ENCODE results near the gene GNAS-AS1.

GNAS-AS1 gene

GRCh38 chr20:58855506-58856389 lies 5.0 kb upstream of the GNAS-AS1 start:
- no peak for DNase-seq

- no peak for DNase-seq
Observed at GRCh38 chr20:58854638-58855471, 4.2 kb upstream of the GNAS-AS1 start.

DNA sequence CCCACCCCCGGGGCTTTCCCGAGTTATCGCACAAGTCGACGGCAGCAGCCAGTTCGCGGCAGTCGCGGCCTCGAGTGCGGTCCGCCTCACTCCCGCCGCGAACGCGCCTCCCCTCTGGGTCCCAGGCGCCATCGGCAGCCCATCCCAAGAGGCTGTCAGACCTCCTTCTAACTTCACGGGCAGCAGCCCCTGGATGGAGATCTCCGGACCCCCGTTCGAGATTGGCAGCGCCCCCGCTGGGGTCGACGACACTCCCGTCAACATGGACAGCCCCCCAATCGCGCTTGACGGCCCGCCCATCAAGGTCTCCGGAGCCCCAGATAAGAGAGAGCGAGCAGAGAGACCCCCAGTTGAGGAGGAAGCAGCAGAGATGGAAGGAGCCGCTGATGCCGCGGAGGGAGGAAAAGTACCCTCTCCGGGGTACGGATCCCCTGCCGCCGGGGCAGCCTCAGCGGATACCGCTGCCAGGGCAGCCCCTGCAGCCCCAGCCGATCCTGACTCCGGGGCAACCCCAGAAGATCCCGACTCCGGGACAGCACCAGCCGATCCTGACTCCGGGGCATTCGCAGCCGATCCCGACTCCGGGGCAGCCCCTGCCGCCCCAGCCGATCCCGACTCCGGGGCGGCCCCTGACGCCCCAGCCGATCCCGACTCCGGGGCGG lies 3.4 kb upstream of the GNAS-AS1 start:
- no peak for DNase-seq

DNA sequence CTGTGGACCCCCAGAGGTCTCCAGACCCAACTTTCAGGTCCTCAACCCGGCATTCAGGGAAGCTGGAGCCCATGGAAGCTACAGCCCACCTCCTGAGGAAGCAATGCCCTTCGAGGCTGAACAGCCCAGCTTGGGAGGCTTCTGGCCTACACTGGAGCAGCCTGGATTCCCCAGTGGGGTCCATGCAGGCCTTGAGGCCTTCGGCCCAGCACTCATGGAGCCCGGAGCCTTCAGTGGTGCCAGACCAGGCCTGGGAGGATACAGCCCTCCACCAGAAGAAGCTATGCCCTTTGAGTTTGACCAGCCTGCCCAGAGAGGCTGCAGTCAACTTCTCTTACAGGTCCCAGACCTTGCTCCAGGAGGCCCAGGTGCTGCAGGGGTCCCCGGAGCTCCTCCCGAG lies 2.8 kb upstream of the GNAS-AS1 start:
- DNase-seq: no peak

- no peak for DNase-seq
Observed at GRCh38 chr20:58852543-58853271, 2.0 kb upstream of the GNAS-AS1 start, which contains the start of gene GNAS. GNAS (plus strand) TSS chr20:58852716.

DNA sequence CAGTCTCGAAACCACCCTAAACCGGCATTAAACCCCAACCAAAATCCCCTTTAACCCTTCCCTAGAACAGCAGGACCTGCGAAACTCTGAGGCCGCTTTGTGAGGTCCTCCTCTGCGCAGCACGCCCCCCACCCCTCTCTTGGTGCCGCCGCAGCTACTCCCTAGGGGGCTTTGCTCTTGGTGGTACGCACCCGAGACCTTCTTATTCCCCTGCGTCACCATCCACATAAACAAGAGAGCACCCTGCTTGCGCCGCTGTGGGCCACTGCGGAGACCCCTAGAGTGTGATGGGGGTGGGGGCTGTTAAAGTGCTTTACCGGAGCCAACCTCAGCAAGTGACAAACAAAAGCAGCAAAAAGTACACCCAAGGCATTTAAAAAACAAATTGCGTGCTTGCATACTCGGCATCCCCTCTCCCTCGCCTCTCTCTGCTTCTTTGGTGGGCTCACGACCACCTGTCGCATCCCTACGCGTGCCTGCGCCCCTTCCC lies 1.3 kb upstream of the GNAS-AS1 start:
- no peak for DNase-seq

DNA sequence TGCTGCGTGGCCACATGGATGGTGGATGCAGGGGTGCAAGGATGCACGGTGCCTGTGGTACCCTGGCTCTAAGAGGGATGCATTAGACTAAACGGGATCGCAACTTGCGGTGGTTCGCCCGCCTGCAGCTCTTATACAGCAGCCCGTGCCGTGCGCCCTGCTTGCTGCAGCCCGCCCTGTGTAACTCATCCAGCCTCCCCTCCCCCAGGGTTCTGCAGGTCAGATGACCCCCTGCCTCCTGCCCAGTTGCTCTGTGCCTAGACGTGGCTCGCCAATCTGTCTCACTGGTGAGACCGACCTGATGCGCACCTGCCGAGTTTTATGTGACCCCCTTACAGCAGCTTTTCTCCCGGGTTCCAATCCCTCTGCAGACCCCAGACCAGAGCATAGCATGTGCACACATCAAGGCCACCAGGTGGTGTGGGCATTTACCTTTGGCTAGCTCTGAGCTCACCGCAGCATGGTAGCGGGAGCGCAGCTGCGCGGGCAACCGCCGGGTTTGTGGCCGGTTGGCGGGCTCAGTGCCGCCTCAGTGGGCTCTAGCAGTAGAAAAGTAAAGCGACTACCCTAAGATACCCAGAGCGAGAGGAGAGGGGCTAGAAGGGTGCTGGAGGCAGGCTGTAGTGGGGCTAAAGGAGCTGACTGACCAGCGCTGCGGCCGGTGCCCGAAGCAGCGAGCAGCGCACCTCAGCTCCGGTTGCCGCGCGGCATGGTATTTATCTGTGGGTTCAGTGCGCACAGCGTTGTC lies 693 bp upstream of the GNAS-AS1 start:
- DNase-seq: no peak

- DNase-seq: no peak
Observed at GRCh38 chr20:58847463-58847862, 3.2 kb downstream of the GNAS-AS1 start.

- DNase-seq: no peak
Observed at GRCh38 chr20:58845706-58846105, 5.0 kb downstream of the GNAS-AS1 start.

DNA sequence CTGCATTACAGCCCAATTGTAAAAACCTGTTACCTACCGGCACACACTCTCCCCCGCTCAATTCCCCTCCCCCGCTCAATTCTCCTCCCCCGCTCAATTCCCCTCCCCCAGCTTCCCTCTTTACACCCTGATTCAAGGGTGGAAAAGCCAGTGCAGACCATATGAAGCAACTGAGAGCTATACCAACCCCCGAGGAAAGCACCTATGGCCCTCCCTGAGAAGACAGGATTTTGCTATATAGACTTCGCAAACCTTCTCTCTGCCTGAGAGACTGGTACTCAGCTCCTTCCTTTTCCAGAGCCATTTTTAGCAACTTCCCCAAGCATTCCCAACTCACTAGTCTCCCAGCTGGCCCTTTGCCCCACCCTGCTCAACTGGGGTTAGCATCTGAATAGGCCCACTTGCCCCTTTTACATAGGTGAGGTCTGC lies 7.6 kb downstream of the GNAS-AS1 start:
- no peak for DNase-seq

DNA sequence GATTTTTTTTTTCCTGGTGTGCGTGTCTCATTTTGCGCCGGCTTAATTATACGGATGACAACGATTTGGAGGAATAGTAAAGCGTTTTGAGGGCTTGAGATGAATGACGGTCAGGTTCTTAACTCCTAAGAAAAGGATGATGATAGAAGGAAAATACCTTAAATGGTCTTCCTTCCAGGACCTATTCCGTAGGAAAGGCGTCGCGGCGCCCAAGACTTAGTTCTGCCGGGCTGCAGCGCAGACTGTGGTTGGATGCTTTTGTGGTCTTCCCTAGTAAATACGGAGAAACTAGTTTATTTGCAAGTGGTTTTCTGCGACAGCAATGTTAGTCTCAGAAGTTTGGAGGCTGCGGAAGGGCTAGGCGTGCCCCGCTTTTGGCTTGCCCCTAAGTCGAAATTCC lies 8.4 kb downstream of the GNAS-AS1 start:
- no peak for DNase-seq

GRCh38 chr20:58841539-58842264 lies 9.0 kb downstream of the GNAS-AS1 start:
- no peak for DNase-seq

DNA sequence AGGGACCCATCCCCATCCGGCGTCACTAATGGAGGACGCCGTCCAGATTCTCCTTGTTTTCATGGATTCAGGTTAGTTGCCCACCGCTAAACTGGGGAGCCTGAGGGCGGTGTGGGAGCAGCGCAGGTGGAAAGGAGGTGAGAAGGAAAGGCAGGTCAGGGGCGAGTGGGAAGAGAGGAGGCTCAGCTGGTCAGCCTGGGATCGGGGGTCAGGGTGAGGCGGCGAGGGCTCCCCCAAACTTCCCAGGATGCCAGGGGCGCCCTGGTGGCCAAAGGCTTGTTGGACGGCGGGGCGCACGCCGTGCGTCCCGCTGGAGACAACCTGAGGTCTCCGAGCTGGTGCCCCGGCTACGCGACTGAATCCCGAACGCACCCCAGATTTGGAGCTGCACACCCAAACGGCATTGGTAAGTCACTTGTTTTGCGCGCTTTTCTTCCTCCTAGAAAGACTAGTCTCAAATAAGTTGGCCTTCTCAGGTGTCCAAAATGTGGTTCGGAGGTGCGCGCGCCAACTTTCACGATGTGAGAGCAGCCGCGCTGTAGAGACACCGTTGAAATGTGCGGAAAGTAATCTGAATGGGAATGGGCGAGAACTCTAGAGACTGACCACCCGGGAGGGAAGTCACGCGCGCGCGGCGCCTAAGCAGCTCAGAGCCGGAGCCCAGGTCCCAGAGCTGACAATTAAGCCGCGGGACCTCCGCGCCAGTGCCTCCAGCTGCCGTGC lies 9.7 kb downstream of the GNAS-AS1 start:
- no peak for DNase-seq

DNA sequence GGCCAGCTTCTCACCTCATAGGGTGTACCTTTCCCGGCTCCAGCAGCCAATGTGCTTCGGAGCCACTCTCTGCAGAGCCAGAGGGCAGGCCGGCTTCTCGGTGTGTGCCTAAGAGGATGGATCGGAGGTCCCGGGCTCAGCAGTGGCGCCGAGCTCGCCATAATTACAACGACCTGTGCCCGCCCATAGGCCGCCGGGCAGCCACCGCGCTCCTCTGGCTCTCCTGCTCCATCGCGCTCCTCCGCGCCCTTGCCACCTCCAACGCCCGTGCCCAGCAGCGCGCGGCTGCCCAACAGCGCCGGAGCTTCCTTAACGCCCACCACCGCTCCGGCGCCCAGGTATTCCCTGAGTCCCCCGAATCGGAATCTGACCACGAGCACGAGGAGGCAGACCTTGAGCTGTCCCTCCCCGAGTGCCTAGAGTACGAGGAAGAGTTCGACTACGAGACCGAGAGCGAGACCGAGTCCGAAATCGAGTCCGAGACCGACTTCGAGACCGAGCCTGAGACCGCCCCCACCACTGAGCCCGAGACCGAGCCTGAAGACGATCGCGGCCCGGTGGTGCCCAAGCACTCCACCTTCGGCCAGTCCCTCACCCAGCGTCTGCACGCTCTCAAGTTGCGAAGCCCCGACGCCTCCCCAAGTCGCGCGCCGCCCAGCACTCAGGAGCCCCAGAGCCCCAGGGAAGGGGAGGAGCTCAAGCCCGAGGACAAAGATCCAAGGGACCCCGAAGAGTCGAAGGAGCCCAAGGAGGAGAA lies 10.5 kb downstream of the GNAS-AS1 start:
- no peak for DNase-seq

DNA sequence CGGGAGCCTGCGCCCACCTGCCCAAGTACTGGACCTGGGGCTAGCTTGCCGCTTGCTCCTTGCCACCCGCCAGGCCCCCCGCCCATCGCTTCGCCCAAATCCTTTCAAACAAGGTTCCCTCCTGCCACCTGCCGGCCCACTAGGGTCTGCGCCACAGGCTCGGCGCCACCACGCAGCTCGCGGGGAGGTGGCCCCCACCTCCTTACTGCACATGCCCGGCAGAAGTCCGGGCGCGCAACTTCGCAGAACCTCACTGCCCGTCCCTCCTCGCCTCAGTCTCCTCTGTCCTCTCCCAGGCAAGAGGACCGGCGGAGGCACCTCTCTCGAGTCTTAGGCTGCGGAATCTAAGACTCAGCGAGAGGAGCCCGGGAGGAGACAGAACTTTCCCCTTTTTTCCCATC lies 11.2 kb downstream of the GNAS-AS1 start:
- peak; percentile 31 for DNase-seq

GRCh38 chr20:58838174-58838573 lies 12.5 kb downstream of the GNAS-AS1 start:
- no peak for DNase-seq

DNA sequence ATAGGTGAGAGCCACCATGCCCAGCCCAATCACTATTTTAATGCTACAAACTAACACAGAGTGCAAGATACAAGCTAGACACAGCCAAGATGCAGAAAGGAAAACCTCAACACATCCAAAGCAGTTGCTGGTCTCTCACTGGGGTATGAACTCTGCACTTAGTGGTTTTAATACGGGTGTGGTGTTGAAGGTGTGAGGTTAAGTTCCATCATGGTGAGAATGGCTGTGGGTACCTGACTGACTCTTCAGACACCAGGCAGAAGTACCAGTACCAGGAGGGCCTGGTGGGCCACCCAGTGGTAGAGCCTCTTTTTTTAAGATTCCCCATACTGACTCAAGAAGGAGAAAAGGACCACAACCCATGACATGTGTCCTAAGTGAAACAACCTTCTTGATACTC lies 13.0 kb downstream of the GNAS-AS1 start:
- no peak for DNase-seq

DNA sequence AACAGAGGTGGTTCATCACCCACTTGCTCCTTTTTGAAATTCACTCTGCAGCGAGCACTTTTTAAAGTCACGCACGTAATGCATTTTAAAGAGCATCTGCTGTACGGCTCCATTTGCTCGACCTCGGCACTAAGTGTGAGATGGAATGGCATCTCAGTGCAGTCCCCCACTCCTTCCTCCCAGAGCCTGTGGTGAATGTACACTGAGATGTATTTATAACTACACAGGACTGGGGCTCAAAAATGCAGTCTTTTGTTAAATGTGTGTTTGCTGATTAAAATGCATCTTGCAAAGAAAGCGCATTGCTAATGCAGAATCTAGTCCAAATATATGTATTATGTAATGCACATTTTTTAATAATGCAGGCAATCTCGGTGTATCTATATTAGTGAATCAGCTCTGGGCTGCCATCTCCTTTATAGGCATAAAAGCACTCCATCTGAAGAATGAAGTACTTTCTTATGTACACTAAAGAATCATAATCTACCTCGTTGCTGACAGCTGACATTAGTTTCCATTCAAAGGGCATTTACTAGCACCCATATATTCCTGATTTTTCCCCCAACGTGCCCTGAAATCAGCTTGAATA lies 14.0 kb downstream of the GNAS-AS1 start:
- DNase-seq: no peak

GRCh38 chr20:58835231-58835630 lies 15.5 kb downstream of the GNAS-AS1 start:
- DNase-seq: no peak

Data from NCI-H1092 treated with DMSO at 0.1 percent for 48 hours (cell line).